ENCODE results near the gene PALM2AKAP2.

Gene PALM2AKAP2

DNA sequence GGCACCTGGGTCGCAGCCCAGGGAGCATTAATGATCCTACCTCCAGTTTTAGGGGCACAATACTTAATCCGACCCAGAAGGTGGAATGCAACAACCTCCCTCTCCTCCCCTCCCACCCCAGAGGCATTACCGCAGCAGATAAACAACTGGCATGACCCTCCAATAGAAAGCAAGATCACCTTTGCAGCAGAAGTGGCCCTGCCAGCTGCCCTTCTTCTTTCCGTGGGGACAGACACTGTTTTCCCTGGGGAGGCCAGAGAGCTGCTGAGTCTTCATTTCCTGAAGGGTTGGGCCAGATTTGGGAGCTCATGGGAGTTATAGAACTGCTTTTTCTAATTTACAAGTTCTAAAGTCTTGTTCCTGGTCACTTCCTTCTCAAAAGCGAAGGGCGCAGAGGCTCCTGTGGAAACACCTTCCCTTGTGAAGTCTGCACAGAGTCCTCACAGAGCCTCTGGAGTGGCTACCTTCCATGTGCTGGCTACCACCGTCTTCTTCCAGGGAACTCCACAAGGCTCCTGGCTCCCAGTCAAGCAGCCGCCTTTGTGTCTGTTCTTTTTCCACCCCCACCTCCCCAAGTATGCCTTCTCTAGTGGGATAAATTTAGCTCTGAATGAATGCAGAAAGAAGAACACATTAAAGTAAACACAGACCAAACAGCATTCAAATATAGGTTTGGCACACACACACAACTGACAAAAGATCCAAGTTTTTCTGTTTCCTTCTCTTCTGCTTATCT is 8.0 kb upstream of the PALM2AKAP2 start:
- no peak for DNase-seq (ENCODE audit: low spot score)

DNA sequence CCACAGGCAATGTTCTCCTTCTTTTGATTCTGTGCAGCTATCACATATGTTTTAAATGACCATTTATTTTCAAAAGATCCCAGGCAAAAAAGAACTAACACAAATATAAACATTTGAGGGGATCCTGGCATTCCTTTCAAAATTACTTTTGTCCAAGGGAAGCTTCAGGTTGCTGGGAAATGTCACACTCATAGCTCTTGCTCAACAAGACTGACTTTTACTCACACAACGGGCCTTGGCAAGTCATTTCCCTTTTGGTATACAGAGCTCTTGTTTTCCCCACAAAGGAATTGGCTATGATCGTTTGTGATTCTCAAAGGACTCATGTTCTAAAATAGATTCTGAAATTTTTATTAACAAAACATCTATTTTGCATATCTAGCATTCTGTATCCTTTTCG is 4.5 kb upstream of the PALM2AKAP2 start:
- DNase-seq (ENCODE audit: low spot score) = no peak

DNA sequence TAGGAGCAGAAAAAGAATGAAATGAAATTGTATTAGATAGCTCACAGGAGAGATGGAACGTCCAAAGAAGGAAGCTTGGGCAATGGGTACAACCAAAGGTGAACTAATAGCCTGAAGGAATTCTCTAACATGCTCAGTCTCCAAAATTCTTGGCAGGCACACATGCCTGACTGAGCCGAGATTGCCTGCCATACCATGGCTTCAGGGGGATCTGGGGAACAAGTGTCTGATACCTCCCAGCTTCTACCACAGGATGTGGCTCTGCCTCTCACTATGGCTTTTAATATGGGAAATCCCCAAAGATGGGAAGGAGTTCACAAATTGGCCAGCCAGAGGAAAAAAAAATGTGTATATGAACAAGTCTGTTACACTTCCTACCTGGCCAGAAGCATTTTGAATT is 3.6 kb upstream of the PALM2AKAP2 start:
- no peak for DNase-seq (ENCODE audit: low spot score)

DNA sequence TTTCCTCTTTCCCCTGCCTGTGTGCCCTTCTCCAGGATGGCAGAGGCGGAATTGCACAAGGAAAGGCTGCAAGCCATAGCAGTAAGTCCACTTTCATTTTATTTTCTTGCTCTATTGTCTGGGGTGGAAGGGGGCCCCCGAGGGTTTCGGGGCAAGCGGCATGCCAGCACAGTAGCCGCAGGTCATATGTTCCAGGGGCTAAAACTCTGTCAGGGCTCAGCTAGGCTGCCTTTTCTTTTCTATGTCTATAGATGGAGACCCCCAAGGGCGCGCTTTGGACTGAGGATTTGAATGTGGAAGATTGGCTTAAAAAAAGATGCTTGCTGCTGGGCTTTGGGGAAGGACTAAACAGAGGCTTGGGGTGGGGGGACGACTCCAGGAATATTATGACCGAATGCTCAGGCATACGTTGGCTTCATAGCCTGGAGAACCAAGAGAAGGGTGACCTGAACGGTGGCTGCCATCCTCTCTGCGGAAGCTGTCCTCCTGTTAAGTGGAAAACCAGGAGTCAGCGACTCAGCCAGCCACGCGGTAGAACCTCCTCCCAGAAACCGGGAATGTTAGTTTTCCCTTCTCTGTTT is 545 bp downstream of the PALM2AKAP2 start:
- DNase-seq (ENCODE audit: low spot score) = no peak

DNA sequence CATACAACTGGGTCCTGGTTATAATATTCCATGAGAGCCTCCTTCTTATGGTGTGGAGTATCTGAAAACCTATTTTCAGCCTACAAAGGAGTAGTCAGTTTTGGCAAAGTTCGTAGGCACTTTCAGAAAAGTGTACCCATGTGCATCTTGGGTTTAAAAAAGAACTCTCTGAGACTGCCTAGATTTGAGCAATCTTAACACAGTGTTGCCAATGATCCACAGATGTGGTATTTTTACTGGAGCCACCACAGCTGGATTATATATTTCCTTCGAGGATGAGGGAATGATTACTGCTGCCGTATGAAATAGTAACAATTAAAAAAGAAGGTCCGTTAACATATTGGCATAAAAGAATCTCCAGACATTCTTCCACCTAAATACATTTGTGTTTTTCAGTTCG is 1.1 kb downstream of the PALM2AKAP2 start:
- no peak for DNase-seq (ENCODE audit: low spot score)

DNA sequence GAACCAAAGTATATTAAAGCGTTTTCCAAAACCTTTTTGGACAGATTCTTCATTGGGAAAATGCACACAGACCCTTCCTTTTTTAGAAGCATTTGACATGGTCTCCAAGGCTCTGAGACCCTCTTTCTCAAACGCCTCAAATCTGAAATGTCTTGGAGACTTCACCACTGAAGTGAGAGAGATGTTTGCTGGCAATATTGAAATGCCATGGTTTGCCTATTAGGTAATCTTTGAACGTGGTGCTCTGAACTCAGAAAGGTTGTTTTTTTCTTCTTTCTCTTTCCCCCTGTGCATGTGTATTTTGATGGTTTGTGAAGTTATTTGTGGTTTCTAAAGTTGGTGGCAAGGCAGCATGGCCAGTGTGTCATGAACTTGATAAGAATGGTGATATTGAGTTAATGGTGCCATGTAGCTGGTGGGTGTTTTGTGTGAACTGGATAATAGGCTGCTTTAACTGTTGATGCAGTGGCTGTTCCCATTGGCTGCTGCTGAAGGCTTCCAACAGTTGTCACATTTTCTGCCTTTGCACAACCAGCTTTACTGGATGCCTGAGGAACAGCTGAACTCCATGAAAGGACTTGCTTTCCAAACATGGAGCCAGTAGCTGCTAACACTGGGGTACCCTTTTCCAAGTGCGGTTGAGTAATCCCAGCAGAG is 1.7 kb downstream of the PALM2AKAP2 start:
- DNase-seq (ENCODE audit: low spot score) = no peak

DNA sequence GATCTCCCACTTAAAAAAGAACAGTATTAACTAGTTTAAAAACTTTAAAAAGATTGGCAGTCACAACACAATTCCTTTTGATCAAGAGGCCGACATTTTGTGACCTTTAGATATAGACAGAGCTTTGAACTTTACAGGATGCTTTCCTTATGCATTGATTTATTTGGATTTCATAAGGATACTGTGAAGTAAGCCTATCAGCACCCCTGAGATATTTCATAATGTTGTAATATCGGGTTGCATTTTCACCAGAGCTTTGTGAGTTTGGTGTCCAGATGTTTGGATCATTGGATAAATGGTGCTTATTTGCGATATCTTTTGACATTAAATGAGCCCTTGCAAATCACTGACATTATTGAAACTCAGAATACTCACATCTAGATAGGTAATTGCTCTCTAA is 7.7 kb downstream of the PALM2AKAP2 start:
- DNase-seq (ENCODE audit: low spot score) = no peak

DNA sequence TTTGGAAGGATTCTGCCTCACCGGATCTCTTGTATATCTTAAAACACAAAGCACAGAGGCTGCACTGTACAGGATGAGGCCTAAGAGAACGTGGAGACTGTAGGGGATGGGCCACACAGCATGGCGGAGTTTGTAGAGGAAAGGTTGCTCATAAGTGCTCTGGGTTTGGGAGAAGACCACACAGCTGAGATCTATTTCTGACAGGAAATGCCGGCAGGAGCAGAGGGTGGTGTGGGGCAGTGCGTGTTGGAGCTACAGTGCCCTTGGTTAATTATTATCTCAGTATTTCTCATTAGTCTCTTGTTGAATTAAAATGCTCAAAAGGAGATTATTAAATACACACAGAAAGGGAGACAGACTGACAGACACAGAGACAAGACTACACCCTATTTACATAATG is 9.6 kb downstream of the PALM2AKAP2 start:
- DNase-seq (ENCODE audit: low spot score) = no peak

DNA sequence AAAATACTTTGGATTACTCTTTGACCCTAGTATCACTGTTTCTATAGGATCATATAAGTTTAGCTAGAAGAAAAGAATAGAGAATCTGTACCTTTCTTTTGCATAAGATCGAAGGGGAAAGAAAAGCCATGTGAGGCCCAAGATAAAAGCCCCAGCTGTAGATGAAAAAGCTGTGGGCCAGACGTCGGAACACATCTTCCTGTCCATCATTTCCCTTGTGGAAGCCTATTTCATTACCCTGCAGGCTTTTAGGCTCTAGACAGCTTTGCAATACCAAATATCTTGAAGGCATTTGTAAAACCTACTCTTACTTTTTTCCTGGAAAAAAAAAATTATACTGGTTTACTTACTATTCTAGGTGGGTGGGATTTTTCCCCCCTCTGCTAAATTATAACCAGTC is 10.0 kb downstream of the PALM2AKAP2 start:
- no peak for DNase-seq (ENCODE audit: low spot score)

DNA sequence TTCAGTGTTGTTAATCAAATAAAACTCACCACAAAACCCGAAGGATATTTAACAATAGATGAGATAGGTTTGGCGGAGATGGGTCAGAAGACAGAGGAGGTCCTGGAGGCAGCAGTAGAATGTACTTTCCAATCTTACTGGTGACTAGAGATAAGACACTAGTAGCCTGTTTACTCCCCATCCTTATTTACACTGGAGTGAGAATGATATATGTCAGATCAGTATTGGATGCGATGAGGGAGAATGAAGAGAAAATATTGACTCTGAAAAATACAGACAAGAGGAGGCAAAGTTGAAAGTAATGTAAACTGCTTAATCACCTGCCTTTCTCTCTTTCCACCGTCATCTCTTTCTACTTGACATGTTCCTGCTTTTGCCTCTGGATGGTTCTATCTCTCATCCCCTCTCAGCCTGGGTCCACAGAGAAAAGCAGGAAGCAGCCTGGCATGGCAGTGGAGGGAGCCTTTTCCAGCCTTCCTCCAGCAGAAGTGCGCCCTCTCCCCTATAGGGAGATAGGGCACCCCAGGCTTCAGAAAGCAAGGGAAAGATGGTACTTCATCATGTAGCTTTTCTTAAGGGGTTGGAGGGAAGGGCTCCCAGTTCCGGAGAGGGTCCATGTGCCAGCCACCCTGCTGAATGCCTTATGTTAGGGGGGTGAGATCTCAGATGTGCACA is 11.1 kb downstream of the PALM2AKAP2 start:
- no peak for DNase-seq (ENCODE audit: low spot score)

DNA sequence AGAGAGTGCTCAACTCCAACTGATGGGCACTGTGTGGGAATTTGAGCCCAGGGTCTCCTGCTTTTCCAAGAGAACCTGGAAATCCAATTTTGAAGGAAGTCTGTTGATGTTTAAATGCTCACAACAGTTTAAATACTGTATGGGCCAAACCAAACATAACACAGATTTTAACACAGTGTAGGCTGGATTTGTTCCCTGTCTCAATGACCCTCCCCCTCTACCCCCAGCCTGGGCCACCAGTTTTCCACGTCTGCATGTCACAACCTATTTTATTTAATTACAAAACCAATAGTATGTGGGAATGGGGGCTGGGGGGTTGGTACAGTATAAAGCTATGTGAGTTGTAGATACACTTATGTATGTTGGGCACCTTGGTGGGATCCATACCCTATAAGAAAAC is 11.7 kb downstream of the PALM2AKAP2 start:
- no peak for DNase-seq (ENCODE audit: low spot score)

DNA sequence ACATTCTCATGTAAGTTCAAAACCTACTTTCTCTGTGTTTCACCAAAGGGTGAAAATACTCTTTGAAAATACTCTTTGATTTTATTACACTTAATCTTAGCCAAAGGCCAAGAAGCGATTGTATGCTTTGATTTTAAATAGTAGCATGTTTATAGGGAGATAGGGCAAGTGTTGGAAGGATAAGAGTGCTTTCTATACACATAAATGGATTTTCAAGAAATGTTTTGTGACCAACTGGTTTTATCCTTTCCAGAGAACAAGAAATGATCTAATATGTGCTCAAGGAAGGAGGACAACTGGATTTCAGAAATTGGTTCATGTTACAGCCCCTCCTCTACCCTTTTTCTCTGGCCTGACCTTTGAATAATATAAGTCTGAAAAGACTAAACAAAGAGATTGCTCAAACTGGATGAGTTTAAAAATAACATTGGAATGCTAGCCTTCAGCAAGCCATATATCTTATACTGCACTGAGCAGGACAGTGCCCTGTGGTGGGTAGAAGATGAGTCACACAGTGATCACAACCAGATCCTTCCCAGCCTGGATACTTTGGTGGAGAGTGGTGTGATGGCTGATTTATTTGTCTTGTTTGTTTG is 13.1 kb downstream of the PALM2AKAP2 start:
- DNase-seq (ENCODE audit: low spot score) = no peak

DNA sequence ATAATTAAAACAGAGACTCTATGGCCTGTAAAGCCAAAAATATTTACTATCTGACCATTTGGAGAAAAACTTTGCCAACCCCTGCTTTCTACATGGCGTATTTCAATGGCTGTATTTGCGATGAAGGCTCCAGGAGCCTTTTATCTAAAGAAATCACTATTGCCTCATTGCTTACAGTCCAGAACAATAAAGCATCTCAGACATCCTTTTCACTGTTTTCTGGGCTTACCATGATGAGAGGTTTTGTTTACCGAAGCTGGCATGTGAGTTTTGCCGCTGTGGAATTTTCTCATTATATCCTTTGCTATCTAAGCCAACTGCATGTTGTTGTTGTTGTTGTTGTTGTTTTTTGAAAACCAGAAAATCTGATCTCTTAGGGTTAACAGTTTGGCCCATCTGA is 13.9 kb downstream of the PALM2AKAP2 start:
- DNase-seq (ENCODE audit: low spot score) = no peak

DNA sequence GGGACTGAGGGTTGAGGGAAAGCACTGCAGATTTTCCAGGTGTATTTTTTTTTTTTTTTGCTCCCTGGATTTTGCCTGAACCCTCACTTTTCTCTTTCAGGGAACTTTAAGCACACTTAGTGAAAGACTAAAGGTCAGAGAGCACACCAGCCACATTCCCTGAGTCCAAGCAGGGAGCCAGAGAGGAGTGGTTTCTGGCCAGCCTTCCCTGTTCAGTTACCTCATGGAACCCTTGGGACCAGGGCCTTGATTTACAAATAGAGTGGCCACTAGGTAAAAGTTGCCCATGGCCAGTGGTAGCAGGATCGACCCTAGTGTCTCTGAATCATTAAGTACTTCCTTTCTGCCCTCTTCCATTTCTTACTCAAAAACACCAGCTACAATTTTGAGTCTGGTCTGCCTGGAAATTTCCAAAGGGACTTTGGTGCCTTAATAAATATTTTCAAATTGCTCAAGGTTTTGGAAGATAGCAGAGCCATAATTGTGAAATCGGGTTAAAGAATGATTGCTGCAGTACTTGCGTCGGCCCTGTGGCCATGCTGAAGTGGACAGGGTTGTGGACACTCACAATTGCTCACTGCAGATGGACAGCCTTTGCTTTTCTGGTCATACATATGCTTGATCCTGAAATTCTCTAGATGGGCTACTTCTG is 14.5 kb downstream of the PALM2AKAP2 start:
- DNase-seq (ENCODE audit: low spot score) = no peak

DNA sequence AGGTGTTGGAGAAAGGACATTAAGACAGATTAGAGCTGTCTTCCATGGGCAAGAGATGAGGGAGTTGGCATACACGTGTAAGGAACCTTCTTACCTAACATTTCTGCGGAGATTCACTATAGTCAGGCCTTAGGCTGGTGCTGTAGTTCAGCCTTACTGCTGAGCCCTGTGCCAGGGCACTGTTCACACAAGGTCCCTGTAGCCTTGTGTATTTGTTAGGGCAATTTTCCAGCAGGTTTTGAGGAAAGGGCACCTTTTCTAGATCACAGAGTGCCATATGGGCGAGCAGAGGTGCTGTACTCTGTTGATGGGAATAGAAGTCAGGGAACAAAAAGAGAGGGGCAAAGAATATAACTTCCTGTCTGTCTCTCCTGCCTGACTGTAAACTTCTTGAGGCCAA is 15.6 kb downstream of the PALM2AKAP2 start:
- no peak for DNase-seq (ENCODE audit: low spot score)

DNA sequence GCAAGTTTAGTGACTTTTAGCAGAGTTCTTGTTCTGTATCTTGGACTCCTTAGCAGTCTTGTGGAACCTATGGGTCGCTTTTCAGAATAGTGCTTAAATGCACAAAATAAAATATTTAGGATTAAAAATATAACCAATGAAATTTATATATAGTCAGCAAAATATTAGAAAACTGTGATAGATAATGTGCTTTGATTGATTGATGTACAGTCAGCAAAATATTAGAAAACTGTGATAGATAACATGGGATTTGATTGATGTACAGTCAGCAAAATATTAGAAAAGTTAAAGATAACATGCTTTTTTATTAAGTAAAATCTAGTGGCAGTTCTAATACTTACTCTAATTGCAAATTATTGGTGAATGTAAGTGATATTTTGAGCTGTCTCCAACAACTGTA is 16.1 kb downstream of the PALM2AKAP2 start:
- no peak for DNase-seq (ENCODE audit: low spot score)

DNA sequence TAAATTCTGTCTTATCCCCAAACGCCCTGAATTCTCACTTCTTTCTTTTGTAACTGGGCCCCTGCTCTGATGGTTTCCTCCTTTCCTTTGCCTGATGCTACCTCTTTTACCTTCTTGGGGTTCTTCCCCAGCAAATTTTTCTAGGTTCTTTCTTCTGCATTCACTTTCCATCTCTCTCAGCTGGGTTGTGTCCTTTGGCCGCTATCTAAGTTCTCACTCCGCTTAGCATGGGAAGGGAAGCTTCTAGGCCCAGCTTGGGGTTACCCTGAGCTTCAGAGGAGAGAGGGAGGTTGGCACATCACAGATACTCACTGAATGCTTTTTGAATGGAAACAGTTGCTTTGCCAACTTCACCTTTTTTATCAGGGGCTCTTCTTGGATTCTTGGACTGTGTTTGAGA is 17.0 kb downstream of the PALM2AKAP2 start:
- DNase-seq (ENCODE audit: low spot score) = no peak

DNA sequence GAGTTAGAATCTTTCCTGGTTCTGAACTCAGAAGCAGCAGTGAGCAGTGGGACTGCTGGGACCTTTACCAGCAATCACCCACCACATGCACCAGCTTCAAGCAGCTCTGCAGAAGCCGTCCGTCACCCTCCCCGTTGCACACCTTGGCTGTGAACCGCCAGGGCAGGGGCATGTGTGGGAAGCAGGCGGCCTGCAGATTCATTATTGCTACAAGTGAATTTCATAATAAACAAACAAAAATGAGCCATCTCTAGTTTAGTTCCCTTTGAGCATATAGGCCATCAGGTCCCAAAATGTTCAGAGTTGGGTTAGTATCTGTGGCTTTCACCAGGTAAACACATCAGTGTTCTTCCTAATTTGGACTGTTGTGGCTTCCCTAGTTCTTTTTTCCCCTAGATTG is 17.5 kb downstream of the PALM2AKAP2 start:
- DNase-seq (ENCODE audit: low spot score) = no peak

DNA sequence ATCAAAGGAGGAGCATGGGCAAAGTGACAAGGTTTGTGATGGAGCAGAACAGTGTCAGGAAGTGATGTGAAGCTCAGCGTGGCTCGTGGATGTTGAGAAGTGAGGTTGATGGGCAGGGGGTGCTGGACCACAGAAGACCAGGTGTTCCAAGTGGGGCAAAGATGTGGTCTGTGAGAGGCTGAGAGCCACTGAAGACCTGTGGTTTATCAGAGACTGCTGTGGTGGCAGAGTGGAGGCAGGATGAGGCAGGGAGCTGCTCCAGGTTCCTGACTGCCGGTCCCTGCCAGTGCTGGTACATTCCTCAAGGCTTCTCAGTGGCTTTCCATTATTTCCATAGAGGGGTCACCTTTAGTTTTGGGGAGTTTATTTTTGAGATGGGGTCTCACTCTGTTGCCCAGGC is 19.1 kb downstream of the PALM2AKAP2 start:
- no peak for DNase-seq (ENCODE audit: low spot score)

DNA sequence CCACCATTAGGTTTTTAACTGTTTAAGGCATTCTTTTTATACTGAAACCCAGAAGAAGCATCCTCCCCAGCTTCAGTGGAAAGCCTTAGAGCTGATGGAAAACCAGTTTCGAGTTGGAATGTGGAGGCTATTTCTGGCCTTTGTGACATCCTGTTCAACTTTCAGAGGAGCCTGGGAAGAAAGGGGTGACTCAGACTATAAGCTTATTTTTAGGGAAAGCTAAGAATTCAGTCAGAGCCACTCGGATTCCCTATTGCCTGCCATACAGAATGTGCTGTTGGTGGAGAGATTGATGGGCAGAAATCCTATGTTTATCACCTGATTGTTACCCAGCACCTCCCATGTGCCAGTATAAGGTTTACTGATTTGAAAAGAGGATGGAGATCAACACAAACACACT is 19.8 kb downstream of the PALM2AKAP2 start:
- DNase-seq (ENCODE audit: low spot score) = no peak

DNA sequence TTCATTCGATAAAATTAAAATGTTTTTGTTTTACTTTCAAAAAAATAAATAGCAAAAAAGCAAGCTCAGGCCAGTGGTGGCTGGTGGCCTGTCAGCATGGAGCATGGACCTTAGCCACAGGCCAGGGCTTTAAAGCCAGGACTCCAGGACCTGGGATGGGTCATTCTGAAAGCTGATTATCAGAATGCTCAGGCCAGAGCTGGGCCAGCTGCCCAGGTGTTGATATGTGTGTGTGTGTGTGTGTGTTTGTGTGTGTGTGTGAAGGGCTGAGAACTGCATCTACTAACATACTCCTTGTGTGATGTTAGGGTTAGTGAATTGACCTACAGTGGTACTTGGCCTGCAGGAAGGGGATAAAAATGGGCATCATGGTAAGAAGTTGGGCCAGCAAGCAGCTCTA is 21.5 kb downstream of the PALM2AKAP2 start:
- no peak for DNase-seq (ENCODE audit: low spot score)

DNA sequence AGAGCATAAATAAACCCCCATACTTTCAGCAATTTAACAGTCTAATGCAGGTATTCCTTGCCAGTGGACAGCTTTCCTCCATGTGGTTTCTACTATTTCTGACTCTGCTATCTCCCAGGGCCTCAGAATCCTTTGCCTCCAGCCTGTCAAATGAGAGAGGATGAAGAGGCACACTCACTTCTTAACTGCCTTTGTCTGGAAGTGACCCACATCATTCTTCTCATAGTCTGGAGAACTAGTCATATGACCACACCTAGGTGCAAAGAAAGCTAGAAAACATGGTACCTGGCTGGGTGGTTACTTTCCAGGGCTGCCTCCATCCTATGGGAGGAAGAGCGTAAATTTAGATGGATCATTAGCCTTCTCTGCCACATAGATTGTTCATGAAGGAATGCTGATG is 22.5 kb downstream of the PALM2AKAP2 start:
- DNase-seq (ENCODE audit: low spot score) = no peak

All from iPS-NIHi11 (cell line).